ENCODE measurements around the gene HTT.

The HTT gene

GRCh38 chr4:3219761-3220475, 145.4 kb downstream of the HTT start:
- DNase-seq (ENCODE audit: low spot score): no peak

- DNase-seq (ENCODE audit: low spot score): no peak
These were observed 146.1 kb downstream of the HTT start for GRCh38 chr4:3220476-3221183.

- DNase-seq (ENCODE audit: low spot score): no peak
These were observed 146.7 kb downstream of the HTT start for GRCh38 chr4:3221184-3221494.

- no peak for DNase-seq (ENCODE audit: low spot score)
These were observed 147.5 kb downstream of the HTT start for GRCh38 chr4:3221996-3222395.

- DNase-seq (ENCODE audit: low spot score): no peak
These were observed 148.9 kb downstream of the HTT start for GRCh38 chr4:3223346-3223745.

GRCh38 chr4:3223956-3224748, 149.7 kb downstream of the HTT start:
- DNase-seq (ENCODE audit: low spot score): no peak

GRCh38 chr4:3225071-3225850, 150.8 kb downstream of the HTT start:
- DNase-seq (ENCODE audit: low spot score): no peak

GRCh38 chr4:3225936-3226335, 151.5 kb downstream of the HTT start:
- no peak for DNase-seq (ENCODE audit: low spot score)

GRCh38 chr4:3226467-3226866, 152.0 kb downstream of the HTT start:
- no peak for DNase-seq (ENCODE audit: low spot score)

GRCh38 chr4:3226944-3227343, 152.5 kb downstream of the HTT start:
- DNase-seq (ENCODE audit: low spot score): no peak

GRCh38 chr4:3227878-3228675, 153.6 kb downstream of the HTT start:
- DNase-seq (ENCODE audit: low spot score): no peak

GRCh38 chr4:3228881-3229280, 154.4 kb downstream of the HTT start:
- no peak for DNase-seq (ENCODE audit: low spot score)

GRCh38 chr4:3229328-3229727, 154.8 kb downstream of the HTT start:
- DNase-seq (ENCODE audit: low spot score): no peak

- DNase-seq (ENCODE audit: low spot score): no peak
These were observed 155.5 kb downstream of the HTT start for GRCh38 chr4:3229964-3230363.

GRCh38 chr4:3231471-3231870, 157.0 kb downstream of the HTT start:
- DNase-seq (ENCODE audit: low spot score): no peak

- no peak for DNase-seq (ENCODE audit: low spot score)
These were observed 157.5 kb downstream of the HTT start for GRCh38 chr4:3232001-3232400.

GRCh38 chr4:3232871-3233271, 158.4 kb downstream of the HTT start:
- no peak for DNase-seq (ENCODE audit: low spot score)

GRCh38 chr4:3233391-3234071, 159.1 kb downstream of the HTT start:
- no peak for DNase-seq (ENCODE audit: low spot score)

GRCh38 chr4:3234171-3235029, 159.9 kb downstream of the HTT start:
- no peak for DNase-seq (ENCODE audit: low spot score)

- DNase-seq (ENCODE audit: low spot score): no peak
These were observed 160.5 kb downstream of the HTT start for GRCh38 chr4:3235030-3235345.
